ENCODE measurements around the gene HNRNPH3. TPM values are rescaled to one million over a fixed set of nuclear protein-coding genes. Genes with fewer than 3 reads are reported as not detected.
"Not testable (repeated sequence)": the region's sequence is repeated elsewhere in the genome, so short reads cannot be mapped to it uniquely, and the experiment has no call there.

The HNRNPH3 gene
- total RNA-seq, 4 donors from 2014 or later = 10.7 to 43.6 (median 37.0) TPM

- no peak overlapping the region for H3K27ac ChIP-seq
- WGBS, 2 donors = 75 to 86% methylated on average over 1 of the region's 1 CpG
These were observed 13.4 kb upstream of the HNRNPH3 start for GRCh38 chr10:68318331-68319059.

DNA sequence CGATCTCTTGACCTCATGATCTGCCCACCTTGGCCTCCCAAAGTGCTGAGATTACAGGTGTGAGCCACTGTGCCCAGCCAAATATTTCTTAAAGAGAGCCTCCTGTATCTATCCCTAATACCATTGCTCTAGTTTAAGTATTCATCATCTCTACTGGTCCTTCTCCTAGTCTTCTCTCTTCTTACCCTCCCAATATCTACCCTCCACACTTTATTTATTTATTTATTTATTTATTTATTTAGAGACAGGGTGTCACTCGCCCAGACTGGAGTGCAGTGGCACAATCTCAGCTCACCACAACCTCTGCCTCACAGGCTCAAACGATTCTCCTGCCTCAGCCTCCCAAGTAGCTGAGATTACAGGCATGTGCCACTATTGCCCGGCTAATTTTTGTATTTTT lies 7.5 kb upstream of the HNRNPH3 start:
- WGBS, 2 donors = 91 to 94% methylated on average over 4 of the region's 4 CpGs
- H3K27me3 ChIP-seq; DNase-seq; H3K36me3 ChIP-seq; H3K27ac ChIP-seq; H3K4me3 ChIP-seq; intact Hi-C loops (cut with DNase I); H3K9me3 ChIP-seq: not testable (repeated sequence)
- H3K4me1 ChIP-seq = peaks cover 6 to 23% (median 17%) of the 10 kb centered on the region in 3 donors

More at GRCh38 chr10:68318331-68319059, 13.4 kb upstream of the HNRNPH3 start:
- TF ChIP-seq, protein P1, sequence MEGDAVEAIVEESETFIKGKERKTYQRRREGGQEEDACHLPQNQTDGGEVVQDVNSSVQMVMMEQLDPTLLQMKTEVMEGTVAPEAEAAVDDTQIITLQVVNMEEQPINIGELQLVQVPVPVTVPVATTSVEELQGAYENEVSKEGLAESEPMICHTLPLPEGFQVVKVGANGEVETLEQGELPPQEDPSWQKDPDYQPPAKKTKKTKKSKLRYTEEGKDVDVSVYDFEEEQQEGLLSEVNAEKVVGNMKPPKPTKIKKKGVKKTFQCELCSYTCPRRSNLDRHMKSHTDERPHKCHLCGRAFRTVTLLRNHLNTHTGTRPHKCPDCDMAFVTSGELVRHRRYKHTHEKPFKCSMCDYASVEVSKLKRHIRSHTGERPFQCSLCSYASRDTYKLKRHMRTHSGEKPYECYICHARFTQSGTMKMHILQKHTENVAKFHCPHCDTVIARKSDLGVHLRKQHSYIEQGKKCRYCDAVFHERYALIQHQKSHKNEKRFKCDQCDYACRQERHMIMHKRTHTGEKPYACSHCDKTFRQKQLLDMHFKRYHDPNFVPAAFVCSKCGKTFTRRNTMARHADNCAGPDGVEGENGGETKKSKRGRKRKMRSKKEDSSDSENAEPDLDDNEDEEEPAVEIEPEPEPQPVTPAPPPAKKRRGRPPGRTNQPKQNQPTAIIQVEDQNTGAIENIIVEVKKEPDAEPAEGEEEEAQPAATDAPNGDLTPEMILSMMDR (IDR thresholded peaks at IDR 0.05) = no peak
- no peak for TF ChIP-seq POLR2A (IDR thresholded peaks at IDR 0.05)
- peaks cover 0 to 14% (median 0%) of the 10 kb centered on the region in 3 donors for H3K9me3 ChIP-seq
- H3K36me3 ChIP-seq = no peaks in the 10 kb centered on the region
- DNase-seq = no peak
- H3K4me3 ChIP-seq = no peak overlapping the region
- intact Hi-C loops (cut with DNase I) = no loop called here
- H3K4me1 ChIP-seq = no peaks in the 10 kb centered on the region
- no peaks in the 10 kb centered on the region for H3K27me3 ChIP-seq

- Histone ChIP-seq H3K27ac (peak overlapping the region; percentile 37 to 100 (median 84)), H3K9me3 (no peaks in the 10 kb centered on the region), H3K27me3 (no peaks in the 10 kb centered on the region), H3K4me1 (peaks cover 6 to 34% (median 25%) of the 10 kb centered on the region in 3 donors), H3K4me3 (peak overlapping the region in 2 of 4 donors; percentile 7 to 52), H3K36me3 (no peaks in the 10 kb centered on the region)
- no peak for DNase-seq
- TF ChIP-seq POLR2A (IDR thresholded peaks at IDR 0.05) = no peak
- TF ChIP-seq, protein P1 (IDR thresholded peaks at IDR 0.05) = no peak
- intact Hi-C loops (cut with DNase I) = no loop called here
- 10 to 16% methylated on average over 4 of the region's 4 CpGs for WGBS, 2 donors
These were observed 3.7 kb upstream of the HNRNPH3 start for GRCh38 chr10:68327889-68328786.

GRCh38 chr10:68329506-68329861 lies 2.4 kb upstream of the HNRNPH3 start:
- H3K9me3 ChIP-seq = no peaks in the 10 kb centered on the region
- H3K27me3 ChIP-seq = no peaks in the 10 kb centered on the region
- H3K4me1 ChIP-seq = peaks cover 6 to 46% (median 26%) of the 10 kb centered on the region in 3 donors
- WGBS, 2 donors = 88 to 100% methylated on average over 1 of the region's 1 CpG
- H3K4me3 ChIP-seq = no peak overlapping the region
- TF ChIP-seq POLR2A (IDR thresholded peaks at IDR 0.05) = no peak
- TF ChIP-seq, protein P1 (IDR thresholded peaks at IDR 0.05) = no peak
- peak overlapping the region in 3 of 4 donors; percentile 81 to 100 (median 86) for H3K27ac ChIP-seq
- no peak for DNase-seq
- intact Hi-C loops (cut with DNase I) = no loop called here
- H3K36me3 ChIP-seq = no peaks in the 10 kb centered on the region

DNA sequence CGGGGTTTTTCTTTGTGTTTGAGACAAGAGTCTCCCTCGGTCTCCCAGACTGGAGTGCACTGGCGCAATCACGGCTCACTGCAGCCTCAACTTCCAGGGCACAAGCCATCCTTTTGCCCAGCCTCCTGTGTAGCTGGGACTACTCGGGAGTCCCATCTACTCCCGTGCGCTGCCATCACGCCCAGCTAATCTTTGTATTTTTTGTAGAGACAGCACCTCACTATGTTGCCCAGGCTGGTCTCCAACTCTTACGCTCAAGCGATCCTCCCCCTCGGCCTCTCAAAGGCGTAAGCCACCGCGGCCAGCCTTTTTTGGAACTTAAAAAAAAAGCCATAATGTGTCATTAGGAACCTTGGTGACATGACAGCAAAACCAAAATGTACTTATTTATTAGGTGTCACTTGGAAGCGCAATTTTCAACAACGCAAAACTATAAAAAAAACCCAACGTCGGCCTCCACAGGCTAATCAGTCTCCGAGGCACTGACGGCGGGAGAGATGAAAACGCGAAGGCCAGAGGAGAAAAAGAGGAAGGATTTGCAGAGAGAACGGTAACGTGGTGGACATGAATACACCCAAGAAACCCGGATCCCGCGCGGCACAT lies 911 bp upstream of the HNRNPH3 start:
- intact Hi-C loops (cut with DNase I) = no loop called here
- Histone ChIP-seq H3K4me1 (peaks cover 10 to 61% (median 36%) of the 10 kb centered on the region in 3 donors), H3K9me3 (no peaks in the 10 kb centered on the region), H3K36me3 (no peaks in the 10 kb centered on the region), H3K27me3 (no peaks in the 10 kb centered on the region), H3K4me3 (peak overlapping the region; percentile 75 to 98 (median 86)), H3K27ac (peak overlapping the region; percentile 95 to 100 (median 98))
- DNase-seq = no peak
- TF ChIP-seq, protein P1 (IDR thresholded peaks at IDR 0.05) = no peak
- TF ChIP-seq POLR2A (IDR thresholded peaks at IDR 0.05) = no peak
- 13 to 20% methylated on average over 28 to 29 of the region's 29 CpGs for WGBS, 2 donors
